Measurements from ENCODE around the gene DRC3.
A peak's percentile ranks its signal among the peaks of the same experiment; 100 is the strongest.

DRC3 gene

DNA sequence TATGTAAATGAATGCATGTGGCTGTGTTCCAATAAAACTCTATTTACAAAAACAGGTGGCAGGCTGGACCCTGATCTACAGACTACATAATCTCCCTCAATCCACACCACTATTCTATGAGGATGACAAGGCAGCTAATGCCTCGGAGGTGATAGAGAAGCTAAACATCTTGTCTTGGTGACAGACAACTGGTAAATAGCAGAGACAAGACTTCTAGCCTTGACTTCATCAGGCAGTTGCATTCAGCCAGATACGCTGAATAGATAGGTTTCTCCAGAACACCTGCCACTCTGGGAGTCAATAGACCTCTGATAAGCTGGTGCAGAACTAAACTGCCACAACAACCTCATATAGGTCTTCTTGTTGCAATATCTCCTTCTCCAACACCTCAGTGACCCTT, 63.0 kb downstream of the DRC3 start:
- no peak overlapping the region for H3K4me3 ChIP-seq (ENCODE audit: low read depth, low read length)
- TF ChIP-seq, protein P1, sequence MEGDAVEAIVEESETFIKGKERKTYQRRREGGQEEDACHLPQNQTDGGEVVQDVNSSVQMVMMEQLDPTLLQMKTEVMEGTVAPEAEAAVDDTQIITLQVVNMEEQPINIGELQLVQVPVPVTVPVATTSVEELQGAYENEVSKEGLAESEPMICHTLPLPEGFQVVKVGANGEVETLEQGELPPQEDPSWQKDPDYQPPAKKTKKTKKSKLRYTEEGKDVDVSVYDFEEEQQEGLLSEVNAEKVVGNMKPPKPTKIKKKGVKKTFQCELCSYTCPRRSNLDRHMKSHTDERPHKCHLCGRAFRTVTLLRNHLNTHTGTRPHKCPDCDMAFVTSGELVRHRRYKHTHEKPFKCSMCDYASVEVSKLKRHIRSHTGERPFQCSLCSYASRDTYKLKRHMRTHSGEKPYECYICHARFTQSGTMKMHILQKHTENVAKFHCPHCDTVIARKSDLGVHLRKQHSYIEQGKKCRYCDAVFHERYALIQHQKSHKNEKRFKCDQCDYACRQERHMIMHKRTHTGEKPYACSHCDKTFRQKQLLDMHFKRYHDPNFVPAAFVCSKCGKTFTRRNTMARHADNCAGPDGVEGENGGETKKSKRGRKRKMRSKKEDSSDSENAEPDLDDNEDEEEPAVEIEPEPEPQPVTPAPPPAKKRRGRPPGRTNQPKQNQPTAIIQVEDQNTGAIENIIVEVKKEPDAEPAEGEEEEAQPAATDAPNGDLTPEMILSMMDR (IDR thresholded peaks at IDR 0.05; ENCODE audit: low read depth, low read length, missing control alignments) = no peak
- no peak for DNase-seq (ENCODE audit: low read depth)

GRCh38 chr17:18037486-18037885, 64.8 kb downstream of the DRC3 start:
- peak overlapping the region; percentile 68 for H3K4me3 ChIP-seq (ENCODE audit: low read depth, low read length)
- DNase-seq (ENCODE audit: low read depth) = no peak
- TF ChIP-seq, protein P1 (IDR thresholded peaks at IDR 0.05; ENCODE audit: low read depth, low read length, missing control alignments) = no peak

DNA sequence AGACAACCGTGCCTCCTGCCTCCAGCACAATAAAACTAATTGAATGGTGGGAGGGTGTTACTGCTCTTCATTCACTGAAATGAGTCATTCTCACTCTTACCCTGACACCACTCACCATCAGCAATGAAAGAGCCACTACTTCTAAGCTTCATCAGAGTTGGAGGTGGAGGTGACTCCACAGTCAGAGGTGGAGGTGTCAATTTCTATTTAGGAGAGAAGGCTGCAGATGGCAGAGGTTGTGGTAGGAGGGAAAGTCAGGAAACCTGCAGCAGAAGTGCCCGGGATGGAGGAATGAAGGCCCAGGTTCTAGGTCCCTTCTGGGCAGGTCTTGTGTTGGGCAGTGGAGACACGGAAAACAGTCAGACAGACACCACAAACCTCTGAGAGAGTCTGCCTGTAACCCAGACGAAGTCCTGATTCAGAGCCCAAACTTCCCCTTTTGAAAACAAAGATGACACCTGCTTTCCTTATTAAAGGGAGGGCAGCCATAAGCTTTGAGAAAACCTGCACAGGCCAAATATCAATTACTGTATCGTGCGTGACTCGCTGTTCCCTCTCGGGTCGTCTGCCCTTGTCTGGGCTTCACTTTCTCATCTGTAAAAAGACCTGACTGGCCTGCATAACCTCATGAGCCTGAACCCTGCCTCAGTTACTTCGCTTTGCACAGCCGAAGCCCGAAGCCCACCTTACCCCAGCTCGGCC, 65.6 kb downstream of the DRC3 start:
- TF ChIP-seq, protein P1 (IDR thresholded peaks at IDR 0.05; ENCODE audit: low read depth, low read length, missing control alignments) = no peak
- peak overlapping the region; percentile 68 for H3K4me3 ChIP-seq (ENCODE audit: low read depth, low read length)
- DNase-seq (ENCODE audit: low read depth) = no peak

- TF ChIP-seq, protein P1 (IDR thresholded peaks at IDR 0.05; ENCODE audit: low read depth, low read length, missing control alignments) = no peak
- peak; percentile 97 for DNase-seq (ENCODE audit: low read depth)
- peak within 1 kb of the TSS; percentile 68 for H3K4me3 ChIP-seq (ENCODE audit: low read depth, low read length)
Measured at GRCh38 chr17:18038861-18039534, 66.3 kb downstream of the DRC3 start, which contains the start of the genes ATPAF2 and GID4. TSS of gene ATPAF2 (minus strand) at chr17:18039168. CDS start at chr17:18039013, 155 bp downstream. TSS of gene GID4 (plus strand) at chr17:18039408. CDS start at chr17:18039465, 57 bp downstream.

- H3K4me3 ChIP-seq (ENCODE audit: low read depth, low read length) = peak overlapping the region; percentile 68
- TF ChIP-seq, protein P1 (IDR thresholded peaks at IDR 0.05; ENCODE audit: low read depth, low read length, missing control alignments) = no peak
- no peak for DNase-seq (ENCODE audit: low read depth)
Measured at GRCh38 chr17:18039535-18040260, 67.0 kb downstream of the DRC3 start.

GRCh38 chr17:18040261-18040858, 67.7 kb downstream of the DRC3 start:
- peak overlapping the region; percentile 68 for H3K4me3 ChIP-seq (ENCODE audit: low read depth, low read length)
- no peak for DNase-seq (ENCODE audit: low read depth)
- TF ChIP-seq, protein P1 (IDR thresholded peaks at IDR 0.05; ENCODE audit: low read depth, low read length, missing control alignments) = no peak
